Hepatic stellate cell (primary cell): ENCODE measurements around the gene MORN5.

Experiments
- DNase-seq: peaks from one replicate; pipeline ENCODE4 v3.0.0; 2011; ENCODE audit warnings: low spot score

Gene MORN5

DNA sequence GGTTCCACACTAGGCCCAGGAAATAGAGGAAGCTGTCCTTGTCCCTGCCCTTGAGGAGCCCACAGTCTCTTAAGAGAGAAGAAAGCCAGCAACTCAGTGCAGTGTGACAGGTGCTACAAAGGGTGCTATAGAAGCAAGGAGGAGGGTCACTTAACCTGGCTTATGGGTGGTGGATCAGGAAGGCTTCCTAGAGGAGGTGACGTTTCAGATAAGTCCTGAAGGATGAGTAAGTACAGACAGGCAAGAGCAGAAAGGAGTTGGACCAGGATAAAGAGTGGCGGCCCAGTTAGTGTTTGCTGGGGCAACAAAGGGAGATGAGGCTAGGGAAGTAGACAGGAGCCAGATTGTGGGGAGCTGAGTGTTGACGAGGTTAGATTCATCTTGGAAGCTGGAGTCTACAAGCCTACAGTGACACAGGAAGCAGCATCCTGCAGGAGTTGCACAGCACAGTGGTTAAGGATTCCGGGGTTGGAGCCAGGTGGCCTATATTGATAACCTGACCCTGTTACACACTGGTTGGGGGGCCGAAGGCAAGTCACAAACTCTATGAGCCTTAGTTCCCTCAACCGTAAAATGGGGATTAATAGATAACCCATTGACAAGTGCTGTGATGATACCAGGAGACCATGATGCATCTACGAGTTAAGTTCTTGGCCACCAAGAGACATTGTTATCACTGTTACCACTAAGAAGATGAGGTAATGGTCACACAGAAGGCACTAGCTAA, 74.5 kb downstream of the MORN5 start:
- DNase-seq, result no peak

DNA sequence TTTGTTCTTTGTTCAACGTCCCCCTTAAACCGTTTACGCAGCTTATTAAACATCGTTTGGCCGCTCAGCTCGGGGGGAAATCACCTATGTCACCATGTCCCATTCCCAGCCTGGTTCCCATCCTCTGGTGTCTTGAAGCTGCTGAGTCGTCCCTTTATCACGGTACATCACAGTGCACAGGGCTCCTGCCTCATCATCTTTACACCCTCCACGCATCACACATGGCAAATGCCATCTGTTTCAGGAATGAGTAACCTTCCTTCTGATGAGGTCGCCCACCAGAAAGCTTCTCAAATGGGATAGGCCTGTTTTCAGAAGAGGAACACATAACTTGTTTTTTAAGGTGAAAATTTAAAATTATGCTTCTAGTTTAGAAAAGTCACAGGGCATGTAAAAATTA, 77.0 kb downstream of the MORN5 start:
- no peak for DNase-seq

DNA sequence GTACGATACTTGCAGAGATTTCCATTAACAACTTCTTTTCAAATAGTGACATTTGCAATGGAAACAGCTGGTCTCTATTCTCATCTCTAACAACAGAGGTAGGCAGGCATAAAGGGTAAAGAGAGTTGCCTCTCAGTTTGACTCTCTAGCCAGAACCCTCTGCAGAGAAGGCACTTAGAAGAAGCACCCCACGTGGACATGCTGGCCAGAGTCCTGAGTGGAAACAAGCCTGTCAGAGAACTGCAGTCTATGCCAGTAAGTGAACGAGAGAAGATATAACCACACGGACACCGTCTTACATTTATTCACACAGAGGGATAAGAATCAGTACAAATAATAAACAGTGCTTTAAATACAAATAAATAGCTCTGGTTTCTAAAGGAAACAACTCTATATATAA, 80.0 kb downstream of the MORN5 start:
- no peak for DNase-seq

DNA sequence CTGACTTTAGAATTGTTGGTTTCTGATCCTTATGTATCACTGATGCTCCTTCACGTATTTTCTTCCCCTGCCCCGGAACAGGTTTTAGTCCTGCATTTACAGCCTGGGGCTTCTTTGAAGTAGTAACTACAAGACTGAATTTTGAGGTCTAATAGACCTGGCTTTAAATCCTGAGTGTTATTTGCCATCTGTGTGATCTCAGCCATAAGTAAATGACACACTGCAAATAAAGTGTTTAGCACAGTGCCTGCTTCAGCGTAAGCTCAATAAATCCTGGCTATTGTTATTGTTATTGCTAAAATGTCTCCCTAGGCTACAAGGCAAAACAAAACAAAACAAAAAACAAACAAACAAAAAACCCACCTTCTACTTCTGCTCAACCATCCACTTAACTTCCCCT, 84.6 kb downstream of the MORN5 start:
- no peak for DNase-seq

DNA sequence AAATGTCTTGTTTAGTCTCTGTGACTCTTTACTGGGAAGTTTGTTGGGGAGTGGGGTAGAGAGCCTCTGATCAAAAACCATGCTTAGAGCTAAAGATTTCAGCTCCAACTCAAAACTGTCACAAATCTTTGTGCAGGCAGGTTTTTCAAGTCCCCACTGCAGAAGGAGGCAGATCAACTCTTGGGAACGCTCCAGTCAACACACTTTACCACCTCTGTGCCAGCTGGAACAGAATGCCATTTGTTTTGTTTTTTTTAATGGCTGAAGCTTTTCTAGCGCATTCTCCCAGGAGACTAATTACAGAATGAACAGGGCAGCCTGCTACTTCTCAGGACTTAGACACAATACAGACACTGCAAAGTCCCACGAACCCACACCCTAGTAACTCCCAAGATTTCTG, 87.0 kb downstream of the MORN5 start:
- DNase-seq, result no peak

DNA sequence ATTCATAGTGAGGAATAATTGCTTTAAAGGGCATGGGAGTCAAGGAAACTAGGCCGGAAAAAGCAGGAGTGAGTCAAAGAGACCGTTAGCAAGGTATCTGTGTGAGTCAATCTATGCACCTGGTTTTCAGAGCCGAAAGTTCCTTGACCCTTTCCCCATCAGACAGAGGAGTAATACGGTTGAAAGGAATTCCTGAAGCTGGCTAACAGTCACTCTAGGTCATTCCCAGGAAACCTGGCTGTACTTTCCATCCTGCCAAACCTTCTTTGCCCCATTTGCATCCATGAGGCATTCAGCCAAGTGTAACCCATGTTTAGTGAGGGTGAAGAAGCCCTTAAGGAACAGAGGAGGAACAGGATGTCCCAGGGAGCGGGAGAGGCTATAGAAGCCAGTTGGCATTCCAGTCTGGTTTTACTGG, 88.7 kb downstream of the MORN5 start:
- DNase-seq, result no peak
